NCI-H1092 (cell line): Measurements from ENCODE around the gene CEP250.
"Not testable (repeated sequence)": the region's sequence is repeated elsewhere in the genome, so short reads cannot be mapped to it uniquely, and the experiment has no call there.

ENCODE experiments used
- DNase-seq: peaks from one replicate; lab custom pipeline; 2025; lab: John Stamatoyannopoulos, UW

The CEP250 gene

GRCh38 chr20:35497320-35497719, 41.9 kb downstream of the CEP250 start:
- DNase-seq, result no peak

GRCh38 chr20:35497780-35498189, 42.4 kb downstream of the CEP250 start:
- no peak for DNase-seq

GRCh38 chr20:35499271-35499670, 43.9 kb downstream of the CEP250 start:
- no peak for DNase-seq

GRCh38 chr20:35502352-35502751, 47.0 kb downstream of the CEP250 start:
- DNase-seq, result no peak

GRCh38 chr20:35503281-35503680, 47.9 kb downstream of the CEP250 start:
- DNase-seq, result no peak

- no peak for DNase-seq
Measured at GRCh38 chr20:35503841-35504561, 48.6 kb downstream of the CEP250 start.

GRCh38 chr20:35504751-35505150, 49.4 kb downstream of the CEP250 start:
- no peak for DNase-seq

- DNase-seq, result no peak
Measured at GRCh38 chr20:35506179-35506578, 50.8 kb downstream of the CEP250 start.

- DNase-seq, result no peak
Measured at GRCh38 chr20:35506872-35507638, 51.7 kb downstream of the CEP250 start.

- no peak for DNase-seq
Measured at GRCh38 chr20:35508493-35509218, 53.3 kb downstream of the CEP250 start.

GRCh38 chr20:35510951-35511735, 55.7 kb downstream of the CEP250 start:
- DNase-seq, result no peak

- no peak for DNase-seq
Measured at GRCh38 chr20:35511814-35512420, 56.5 kb downstream of the CEP250 start.

- DNase-seq, result no peak
Measured at GRCh38 chr20:35514371-35514932, 59.1 kb downstream of the CEP250 start.

- no peak for DNase-seq
Measured at GRCh38 chr20:35515341-35515740, 59.9 kb downstream of the CEP250 start.

- no peak for DNase-seq
Measured at GRCh38 chr20:35515949-35516645, 60.7 kb downstream of the CEP250 start.

- DNase-seq, result no peak
Measured at GRCh38 chr20:35517125-35517524, 61.7 kb downstream of the CEP250 start.

GRCh38 chr20:35517767-35518166, 62.4 kb downstream of the CEP250 start:
- DNase-seq, result not testable (repeated sequence)

GRCh38 chr20:35518955-35519354, 63.6 kb downstream of the CEP250 start:
- DNase-seq, result no peak

GRCh38 chr20:35523298-35523888, 68.0 kb downstream of the CEP250 start:
- DNase-seq, result no peak

- DNase-seq, result no peak
Measured at GRCh38 chr20:35525639-35526038, 70.2 kb downstream of the CEP250 start.
